ENCODE results near the gene ARSJ. TPM values are rescaled to one million over a fixed set of nuclear protein-coding genes. Genes with fewer than 3 reads are reported as not detected.

The ARSJ gene
- total and polyA plus RNA-seq, 4 donors, result 2.3 to 20.6 (median 6.6) TPM

DNA sequence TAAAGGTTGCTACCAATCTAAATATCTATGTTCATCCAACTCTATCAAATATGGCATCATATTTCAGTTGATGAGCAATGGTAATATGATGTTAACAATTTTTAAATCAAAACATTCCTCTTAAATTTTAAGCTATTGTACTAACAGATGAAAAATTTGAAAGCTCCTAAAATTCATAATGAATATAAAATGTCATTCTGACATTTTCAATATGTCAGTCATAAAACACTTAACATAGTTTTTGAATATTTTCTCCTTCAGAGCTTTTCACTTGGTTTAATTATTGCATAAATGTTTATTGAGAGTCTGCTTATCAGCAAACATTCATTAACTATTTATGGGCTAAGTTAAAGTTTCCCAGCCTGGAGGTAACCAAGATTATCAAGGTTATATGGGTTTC is 11.8 kb downstream of the ARSJ start:
- TF ChIP-seq, protein P1, sequence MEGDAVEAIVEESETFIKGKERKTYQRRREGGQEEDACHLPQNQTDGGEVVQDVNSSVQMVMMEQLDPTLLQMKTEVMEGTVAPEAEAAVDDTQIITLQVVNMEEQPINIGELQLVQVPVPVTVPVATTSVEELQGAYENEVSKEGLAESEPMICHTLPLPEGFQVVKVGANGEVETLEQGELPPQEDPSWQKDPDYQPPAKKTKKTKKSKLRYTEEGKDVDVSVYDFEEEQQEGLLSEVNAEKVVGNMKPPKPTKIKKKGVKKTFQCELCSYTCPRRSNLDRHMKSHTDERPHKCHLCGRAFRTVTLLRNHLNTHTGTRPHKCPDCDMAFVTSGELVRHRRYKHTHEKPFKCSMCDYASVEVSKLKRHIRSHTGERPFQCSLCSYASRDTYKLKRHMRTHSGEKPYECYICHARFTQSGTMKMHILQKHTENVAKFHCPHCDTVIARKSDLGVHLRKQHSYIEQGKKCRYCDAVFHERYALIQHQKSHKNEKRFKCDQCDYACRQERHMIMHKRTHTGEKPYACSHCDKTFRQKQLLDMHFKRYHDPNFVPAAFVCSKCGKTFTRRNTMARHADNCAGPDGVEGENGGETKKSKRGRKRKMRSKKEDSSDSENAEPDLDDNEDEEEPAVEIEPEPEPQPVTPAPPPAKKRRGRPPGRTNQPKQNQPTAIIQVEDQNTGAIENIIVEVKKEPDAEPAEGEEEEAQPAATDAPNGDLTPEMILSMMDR (IDR thresholded peaks at IDR 0.05; ENCODE audit: control extremely low read depth, extremely low read depth), result no peak

DNA sequence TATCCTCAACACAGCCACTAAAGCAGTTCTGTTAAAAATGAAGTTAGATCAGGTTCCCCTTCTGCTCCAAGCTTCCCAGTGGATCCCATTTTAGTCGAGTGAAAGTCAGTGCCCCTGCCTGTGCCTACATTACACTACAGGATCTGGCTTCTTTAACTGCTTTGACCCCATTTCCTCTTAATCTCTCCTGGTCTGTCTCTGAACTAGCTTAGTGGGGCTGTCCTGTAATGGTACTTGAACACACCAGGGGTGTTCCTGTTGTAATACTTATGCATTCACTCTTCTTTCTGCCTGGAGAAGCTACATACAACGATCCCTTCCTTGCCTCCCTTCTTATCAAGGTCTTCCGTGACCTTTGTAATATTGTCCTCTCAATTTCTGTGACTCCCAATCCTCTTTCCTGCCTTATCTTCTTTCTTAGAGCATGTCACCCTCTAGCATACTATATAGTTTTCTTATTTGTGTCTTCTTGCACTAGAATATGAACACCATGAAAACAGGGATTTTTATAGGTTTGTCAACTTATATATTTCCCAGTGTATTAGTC is 16.7 kb downstream of the ARSJ start:
- ATAC-seq (ENCODE audit: insufficient read depth, low FRiP score) (no peak), DNase-seq (no peak)
- TF ChIP-seq, protein P1 (IDR thresholded peaks at IDR 0.05; ENCODE audit: control extremely low read depth, extremely low read depth), result no peak
- no peaks in the 10 kb centered on the region for H3K36me3 ChIP-seq (ENCODE audit: control insufficient read depth in 4 of 4, insufficient read depth in 4 of 4, low read length in 4 of 4)
- no peak overlapping the region for H3K9ac ChIP-seq (ENCODE audit: insufficient read depth in 1 of 2, low read length in 2 of 2)
- H3K4me1 ChIP-seq (ENCODE audit: control insufficient read depth in 5 of 5, insufficient read depth in 5 of 5, low read length in 5 of 5), result peaks cover 0 to 33% (median 4%) of the 10 kb centered on the region in 5 donors
- WGBS, 2 donors, result 82 to 90% methylated on average over 3 of the region's 3 CpGs
- H3K27me3 ChIP-seq (ENCODE audit: control insufficient read depth in 3 of 3, insufficient read depth in 3 of 3, low read length in 2 of 3), result no peaks in the 10 kb centered on the region
- H3K9me3 ChIP-seq (ENCODE audit: control insufficient read depth in 4 of 4, insufficient read depth in 3 of 4, low read length in 3 of 4), result no peaks in the 10 kb centered on the region
- H3K27ac ChIP-seq (ENCODE audit: low read depth in 1 of 2, low read length in 1 of 2), result no peak overlapping the region
- no peak overlapping the region for H3K4me3 ChIP-seq

More for the DNA sequence above, 11.8 kb downstream of the ARSJ start:
- Histone ChIP-seq H3K4me1 (ENCODE audit: control insufficient read depth in 5 of 5, insufficient read depth in 5 of 5, low read length in 5 of 5) (no peaks in the 10 kb centered on the region), H3K36me3 (ENCODE audit: control insufficient read depth in 4 of 4, insufficient read depth in 4 of 4, low read length in 4 of 4) (peaks cover 0 to 2% (median 0%) of the 10 kb centered on the region in 4 donors), H3K27me3 (ENCODE audit: control insufficient read depth in 3 of 3, insufficient read depth in 3 of 3, low read length in 2 of 3) (no peaks in the 10 kb centered on the region), H3K4me3 (no peak overlapping the region), H3K9ac (ENCODE audit: insufficient read depth in 1 of 2, low read length in 2 of 2) (no peak overlapping the region), H3K9me3 (ENCODE audit: control insufficient read depth in 4 of 4, insufficient read depth in 3 of 4, low read length in 3 of 4) (no peaks in the 10 kb centered on the region), H3K27ac (ENCODE audit: low read depth in 1 of 2, low read length in 1 of 2) (no peak overlapping the region)
- ATAC-seq (ENCODE audit: insufficient read depth, low FRiP score), result no peak
- DNase-seq, result no peak

DNA sequence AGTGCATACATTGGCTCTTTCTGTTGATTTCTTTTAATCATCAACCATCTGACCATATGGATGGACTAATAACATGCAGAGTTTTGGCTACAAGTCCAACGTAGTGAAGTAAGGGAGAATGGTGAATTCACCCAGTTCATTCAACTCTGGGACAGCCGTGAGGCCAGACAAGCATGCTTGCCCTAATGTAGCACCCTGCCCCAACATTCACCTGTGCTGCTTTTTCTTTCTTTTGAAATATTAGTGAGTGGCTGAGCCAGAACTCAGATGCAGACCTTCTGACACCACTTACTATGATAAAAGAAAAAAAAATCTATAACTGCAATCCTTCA is 17.5 kb downstream of the ARSJ start:
- Histone ChIP-seq H3K36me3 (ENCODE audit: control insufficient read depth in 4 of 4, insufficient read depth in 4 of 4, low read length in 4 of 4) (no peaks in the 10 kb centered on the region), H3K27ac (ENCODE audit: low read depth in 1 of 2, low read length in 1 of 2) (no peak overlapping the region), H3K27me3 (ENCODE audit: control insufficient read depth in 3 of 3, insufficient read depth in 3 of 3, low read length in 2 of 3) (no peaks in the 10 kb centered on the region), H3K4me3 (no peak overlapping the region), H3K9me3 (ENCODE audit: control insufficient read depth in 4 of 4, insufficient read depth in 3 of 4, low read length in 3 of 4) (no peaks in the 10 kb centered on the region), H3K9ac (ENCODE audit: insufficient read depth in 1 of 2, low read length in 2 of 2) (no peak overlapping the region), H3K4me1 (ENCODE audit: control insufficient read depth in 5 of 5, insufficient read depth in 5 of 5, low read length in 5 of 5) (peaks cover 0 to 37% (median 4%) of the 10 kb centered on the region in 5 donors)
- WGBS, 2 donors, result 73 to 82% methylated on average over 2 of the region's 2 CpGs
- TF ChIP-seq, protein P1 (IDR thresholded peaks at IDR 0.05; ENCODE audit: control extremely low read depth, extremely low read depth), result no peak
- no peak for DNase-seq
- no peak for ATAC-seq (ENCODE audit: insufficient read depth, low FRiP score)

All from lung (tissue), 12 donors.